ENCODE data around the gene MTARC2.

DNA sequence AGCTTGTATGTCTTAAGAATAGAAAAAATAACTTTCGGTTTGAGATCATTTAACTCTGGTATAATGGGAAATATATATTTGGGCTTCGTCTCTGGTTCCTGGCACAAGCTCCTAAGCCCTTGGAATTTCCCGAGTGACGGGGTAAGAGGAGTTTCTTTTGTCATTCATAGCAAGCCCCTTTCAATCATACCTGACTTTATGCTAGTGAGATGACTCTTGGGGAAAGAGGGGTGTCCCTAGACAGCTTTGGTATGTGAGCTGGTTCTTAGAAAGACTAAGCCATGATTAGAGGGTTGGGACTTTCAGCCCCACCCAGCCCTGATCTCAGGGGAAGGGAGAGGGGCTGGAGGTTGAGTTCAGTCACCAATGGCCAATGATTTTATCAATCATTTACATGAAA, 24.7 kb downstream of the MTARC2 start:
- TF ChIP-seq, protein P1, sequence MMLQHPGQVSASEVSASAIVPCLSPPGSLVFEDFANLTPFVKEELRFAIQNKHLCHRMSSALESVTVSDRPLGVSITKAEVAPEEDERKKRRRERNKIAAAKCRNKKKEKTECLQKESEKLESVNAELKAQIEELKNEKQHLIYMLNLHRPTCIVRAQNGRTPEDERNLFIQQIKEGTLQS (IDR thresholded peaks at IDR 0.05; ENCODE audit: borderline replicate concordance, extremely low read depth, low read depth, low read length): no peak
- TF ChIP-seq EZH2 (IDR thresholded peaks at IDR 0.05; ENCODE audit: borderline replicate concordance, control insufficient read depth, low read depth, low read length) (no peak), POLR2A (IDR thresholded peaks at IDR 0.05; ENCODE audit: low read depth, low read length) (no peak), FOS (IDR thresholded peaks at IDR 0.05; ENCODE audit: borderline replicate concordance, extremely low read depth, insufficient read length) (no peak), CBFB (IDR thresholded peaks at IDR 0.05; ENCODE audit: low read depth) (no peak), SREBF1 (IDR thresholded peaks at IDR 0.05; ENCODE audit: low read length) (no peak), ZNF592 (IDR thresholded peaks at IDR 0.05) (no peak), TCF12 (IDR thresholded peaks at IDR 0.05; ENCODE audit: low read depth, low read length) (no peak), HCFC1 (IDR thresholded peaks at IDR 0.05; ENCODE audit: low read length) (no peak), FOXM1 (IDR thresholded peaks at IDR 0.05; ENCODE audit: low read depth, low read length) (no peak), BMI1 (IDR thresholded peaks at IDR 0.05; ENCODE audit: borderline replicate concordance) (no peak)
- TF ChIP-seq, protein P2, sequence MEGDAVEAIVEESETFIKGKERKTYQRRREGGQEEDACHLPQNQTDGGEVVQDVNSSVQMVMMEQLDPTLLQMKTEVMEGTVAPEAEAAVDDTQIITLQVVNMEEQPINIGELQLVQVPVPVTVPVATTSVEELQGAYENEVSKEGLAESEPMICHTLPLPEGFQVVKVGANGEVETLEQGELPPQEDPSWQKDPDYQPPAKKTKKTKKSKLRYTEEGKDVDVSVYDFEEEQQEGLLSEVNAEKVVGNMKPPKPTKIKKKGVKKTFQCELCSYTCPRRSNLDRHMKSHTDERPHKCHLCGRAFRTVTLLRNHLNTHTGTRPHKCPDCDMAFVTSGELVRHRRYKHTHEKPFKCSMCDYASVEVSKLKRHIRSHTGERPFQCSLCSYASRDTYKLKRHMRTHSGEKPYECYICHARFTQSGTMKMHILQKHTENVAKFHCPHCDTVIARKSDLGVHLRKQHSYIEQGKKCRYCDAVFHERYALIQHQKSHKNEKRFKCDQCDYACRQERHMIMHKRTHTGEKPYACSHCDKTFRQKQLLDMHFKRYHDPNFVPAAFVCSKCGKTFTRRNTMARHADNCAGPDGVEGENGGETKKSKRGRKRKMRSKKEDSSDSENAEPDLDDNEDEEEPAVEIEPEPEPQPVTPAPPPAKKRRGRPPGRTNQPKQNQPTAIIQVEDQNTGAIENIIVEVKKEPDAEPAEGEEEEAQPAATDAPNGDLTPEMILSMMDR (IDR thresholded peaks at IDR 0.05 in 2 of 3, conservative IDR thresholded peaks at IDR 0.05 in 1 of 3; ENCODE audit: control insufficient read depth in 2 of 3, extremely low read depth in 1 of 3, insufficient read depth in 1 of 3, low read depth in 3 of 3, low read length in 3 of 3): no peak

Data from GM12878 (cell line).